Measurements from ENCODE around the gene RMRP. TPM values are rescaled to one million over a fixed set of nuclear protein-coding genes. Genes with fewer than 3 reads are reported as not detected.

The RMRP gene
- total RNA-seq, 1 donor from 2014 or later, result 13,056 TPM

- ATAC-seq (no peak), DNase-seq (ENCODE audit: low spot score) (no peak)
Measured at GRCh38 chr9:35687972-35688557, 30.2 kb upstream of the RMRP start.

DNA sequence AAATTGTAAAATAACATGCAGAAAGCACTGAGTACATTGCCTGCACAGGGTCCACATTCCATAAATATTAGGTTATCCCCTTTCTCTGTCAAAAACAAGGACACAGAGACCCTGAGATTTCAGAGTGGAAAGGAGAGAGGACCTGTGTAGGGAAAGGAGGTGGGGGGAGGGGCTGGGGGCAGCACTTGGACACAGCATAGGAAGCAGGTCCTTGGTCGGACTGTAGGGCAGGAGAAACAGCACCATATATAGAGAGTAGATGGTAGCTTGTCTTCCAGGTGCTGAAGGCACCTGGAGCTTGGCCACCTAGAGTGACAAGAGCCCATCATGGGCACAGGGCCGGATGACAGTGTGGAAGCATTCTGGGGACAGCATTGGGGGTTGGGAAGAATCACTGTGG, 29.5 kb upstream of the RMRP start:
- DNase-seq (ENCODE audit: low spot score), result no peak
- no peak for ATAC-seq

DNA sequence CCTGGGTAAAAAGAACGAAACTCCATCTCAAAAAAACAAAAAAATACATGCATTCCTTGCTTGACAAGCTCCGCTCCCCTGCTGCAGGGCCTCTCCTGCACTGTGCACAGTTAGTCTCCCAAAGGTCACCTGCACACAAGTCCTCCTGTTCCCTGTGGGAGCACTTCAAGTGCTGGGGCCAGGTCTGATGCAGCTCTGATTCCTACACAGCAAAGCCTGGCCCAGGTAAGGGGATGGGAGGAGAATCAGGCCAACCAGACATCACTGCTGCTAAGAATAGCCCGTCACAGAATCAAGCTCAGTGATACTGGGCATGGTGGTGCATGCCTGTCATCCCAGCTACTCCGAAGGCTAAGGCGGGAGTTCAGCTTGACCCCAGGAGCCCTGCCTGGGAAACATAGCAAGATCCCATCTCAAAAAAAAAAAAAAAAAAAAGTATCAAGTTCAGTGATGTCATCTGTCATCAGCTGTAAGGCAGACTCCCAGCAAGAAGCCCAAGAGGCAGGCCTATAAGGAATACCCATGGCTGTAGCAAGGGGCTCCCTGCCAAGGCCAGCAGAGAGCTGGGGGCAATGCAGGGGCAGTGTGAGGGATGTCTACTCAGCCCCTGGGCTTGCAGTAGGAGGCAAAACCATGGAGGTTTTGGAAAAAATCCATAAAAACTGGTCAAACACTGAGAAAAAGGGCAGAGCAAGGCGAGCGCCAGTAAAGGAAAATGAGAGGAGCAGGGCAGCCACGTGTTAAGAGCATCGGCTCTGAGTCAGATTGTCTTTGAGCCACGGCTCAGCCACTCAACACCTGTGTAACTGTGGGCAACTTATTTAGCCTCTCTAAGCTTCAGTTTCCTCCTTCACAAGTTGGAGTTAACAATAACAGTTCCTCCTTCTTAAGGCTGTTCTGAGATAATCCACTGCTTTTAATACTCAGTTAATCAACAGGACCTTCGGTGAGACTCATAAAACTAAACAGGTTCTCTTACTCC, 28.7 kb upstream of the RMRP start:
- ATAC-seq (no peak), DNase-seq (ENCODE audit: low spot score) (no peak)

DNA sequence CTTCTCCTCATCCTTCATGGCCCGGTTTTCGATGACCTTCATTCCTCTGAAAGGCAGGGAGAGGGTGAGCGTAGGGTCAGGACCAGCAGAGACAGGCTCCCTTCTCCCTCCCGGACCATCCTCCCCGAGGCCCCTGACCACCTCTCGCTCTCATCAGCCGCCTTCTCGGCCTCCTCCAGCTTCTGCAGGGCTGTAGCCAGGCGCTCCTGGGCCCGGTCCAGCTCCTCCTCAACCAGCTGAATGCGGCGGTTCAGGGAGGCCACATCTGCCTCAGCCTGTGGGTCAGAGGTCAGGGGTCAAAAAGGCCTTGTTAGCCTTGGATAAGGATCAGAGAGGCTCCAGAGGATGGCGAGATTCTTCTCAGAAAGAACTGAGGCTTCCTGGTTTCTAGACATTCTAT, 27.7 kb upstream of the RMRP start:
- ATAC-seq, result peak; percentile 41
- DNase-seq (ENCODE audit: low spot score), result no peak

DNA sequence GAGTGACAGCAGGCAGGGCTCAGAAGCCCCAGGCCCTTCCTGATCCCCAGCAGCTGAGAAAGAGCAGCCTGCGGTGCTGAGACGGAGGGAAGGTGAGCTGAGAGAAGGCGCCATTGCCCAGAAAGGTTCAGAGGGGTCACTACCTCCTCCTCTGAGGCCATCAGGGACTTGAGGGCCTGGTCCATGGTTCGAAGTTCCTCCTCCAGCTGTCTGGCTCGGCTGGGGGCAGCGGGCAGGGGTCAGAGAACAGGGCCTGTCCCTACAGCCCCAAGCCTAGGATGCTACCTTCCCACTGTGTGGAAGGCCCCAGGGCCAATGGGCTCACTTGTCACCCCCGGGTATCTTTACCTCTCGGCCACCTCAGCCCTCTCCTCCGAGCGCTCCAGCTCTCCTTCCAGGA, 27.1 kb upstream of the RMRP start:
- ATAC-seq (no peak), DNase-seq (ENCODE audit: low spot score) (no peak)

GRCh38 chr9:35683323-35683722, 25.5 kb upstream of the RMRP start:
- no peak for DNase-seq (ENCODE audit: low spot score)

GRCh38 chr9:35682520-35683315, 24.9 kb upstream of the RMRP start:
- DNase-seq (ENCODE audit: low spot score) (no peak), ATAC-seq (no peak)

More at GRCh38 chr9:35683323-35683722, 25.5 kb upstream of the RMRP start:
- ATAC-seq, result no peak

DNA sequence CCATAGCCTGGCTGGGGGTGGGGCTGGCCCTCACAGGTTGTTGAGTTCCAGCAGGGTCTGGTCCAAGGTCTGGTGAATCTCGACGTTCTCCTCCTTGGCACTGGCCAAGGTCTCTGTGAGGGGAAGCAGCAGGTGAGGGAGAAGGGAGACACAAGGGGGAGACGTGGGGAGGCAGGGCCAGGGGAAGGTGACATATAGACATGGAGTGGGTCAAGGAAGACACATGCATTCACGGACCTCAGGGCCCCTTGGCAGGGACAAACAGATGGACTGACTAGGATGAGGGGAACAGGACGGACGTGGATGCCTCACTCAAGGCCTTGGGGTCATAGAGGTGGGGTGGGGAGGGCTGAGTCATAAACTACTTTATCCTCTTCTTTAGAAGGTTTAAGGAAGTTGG, 24.2 kb upstream of the RMRP start:
- ATAC-seq, result no peak

DNA sequence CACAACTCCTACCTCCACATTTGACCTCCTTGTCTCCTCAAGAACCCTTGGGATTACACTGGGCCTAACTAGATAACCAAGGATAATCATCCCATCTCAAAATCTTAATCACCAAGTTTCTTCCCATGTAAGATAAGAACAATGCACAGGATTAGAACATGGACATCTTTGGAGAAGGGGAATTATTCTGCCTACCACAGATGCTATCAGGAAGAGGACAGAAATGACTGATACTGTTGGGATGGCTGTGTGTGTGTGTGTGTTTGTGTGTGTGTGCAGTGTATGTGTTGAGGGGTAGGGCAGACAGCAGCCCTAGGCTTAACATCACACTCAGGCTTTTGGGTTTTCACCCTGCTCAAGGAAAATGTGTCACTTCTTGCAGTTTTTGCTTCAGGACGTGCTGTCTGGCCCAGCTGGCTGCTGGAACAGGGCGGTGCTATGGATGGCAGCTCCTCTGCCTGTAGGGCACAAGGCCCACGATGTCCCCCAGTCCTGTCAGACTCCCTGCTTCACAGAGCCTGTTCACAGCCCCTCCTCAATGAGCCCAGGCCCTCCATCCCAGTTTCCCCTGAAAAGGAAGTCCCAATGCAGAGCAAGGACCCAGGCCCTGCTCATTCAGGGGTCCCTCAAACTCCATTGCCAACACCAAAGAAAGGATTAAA, 23.7 kb upstream of the RMRP start:
- DNase-seq (ENCODE audit: low spot score), result no peak
- no peak for ATAC-seq

More for the DNA sequence above, 24.2 kb upstream of the RMRP start:
- no peak for DNase-seq (ENCODE audit: low spot score)

- no peak for ATAC-seq
- DNase-seq (ENCODE audit: low spot score), result no peak
Measured at GRCh38 chr9:35680331-35681105, 22.7 kb upstream of the RMRP start.

DNA sequence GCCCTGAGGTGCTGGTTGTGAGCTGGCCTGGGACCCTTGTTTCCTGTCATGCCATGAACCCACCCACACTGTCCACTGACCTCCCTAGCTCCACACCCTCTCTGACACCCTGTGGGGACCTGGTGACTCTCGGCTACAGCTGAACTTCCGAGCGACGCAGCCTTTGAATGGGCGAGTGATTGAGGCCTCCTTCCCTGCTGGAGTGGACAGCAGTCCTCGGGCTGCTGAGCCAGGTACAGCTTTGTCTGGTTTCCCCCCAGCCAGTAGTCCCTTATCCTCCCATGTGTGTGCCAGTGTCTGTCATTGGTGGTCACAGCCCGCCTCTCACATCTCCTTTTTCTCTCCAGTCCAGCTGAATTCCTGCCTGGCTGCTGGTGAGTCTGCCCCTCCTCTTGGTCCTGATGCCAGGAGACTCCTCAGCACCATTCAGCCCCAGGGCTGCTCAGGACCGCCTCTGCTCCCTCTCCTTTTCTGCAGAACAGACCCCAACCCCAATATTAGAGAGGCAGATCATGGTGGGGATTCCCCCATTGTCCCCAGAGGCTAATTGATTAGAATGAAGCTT, 22.0 kb upstream of the RMRP start:
- ATAC-seq (no peak), DNase-seq (ENCODE audit: low spot score) (no peak)

- no peak for DNase-seq (ENCODE audit: low spot score)
Measured at GRCh38 chr9:35679091-35679490, 21.3 kb upstream of the RMRP start.

GRCh38 chr9:35675732-35676392, 18.0 kb upstream of the RMRP start:
- DNase-seq (ENCODE audit: low spot score), result no peak
- peak; percentile 61 for ATAC-seq

More at GRCh38 chr9:35679091-35679490, 21.3 kb upstream of the RMRP start:
- ATAC-seq, result no peak

- no peak for DNase-seq (ENCODE audit: low spot score)
- ATAC-seq, result no peak
Measured at GRCh38 chr9:35675204-35675603, 17.4 kb upstream of the RMRP start.

GRCh38 chr9:35674025-35674361, 16.2 kb upstream of the RMRP start:
- no peak for ATAC-seq
- DNase-seq (ENCODE audit: low spot score), result no peak

DNA sequence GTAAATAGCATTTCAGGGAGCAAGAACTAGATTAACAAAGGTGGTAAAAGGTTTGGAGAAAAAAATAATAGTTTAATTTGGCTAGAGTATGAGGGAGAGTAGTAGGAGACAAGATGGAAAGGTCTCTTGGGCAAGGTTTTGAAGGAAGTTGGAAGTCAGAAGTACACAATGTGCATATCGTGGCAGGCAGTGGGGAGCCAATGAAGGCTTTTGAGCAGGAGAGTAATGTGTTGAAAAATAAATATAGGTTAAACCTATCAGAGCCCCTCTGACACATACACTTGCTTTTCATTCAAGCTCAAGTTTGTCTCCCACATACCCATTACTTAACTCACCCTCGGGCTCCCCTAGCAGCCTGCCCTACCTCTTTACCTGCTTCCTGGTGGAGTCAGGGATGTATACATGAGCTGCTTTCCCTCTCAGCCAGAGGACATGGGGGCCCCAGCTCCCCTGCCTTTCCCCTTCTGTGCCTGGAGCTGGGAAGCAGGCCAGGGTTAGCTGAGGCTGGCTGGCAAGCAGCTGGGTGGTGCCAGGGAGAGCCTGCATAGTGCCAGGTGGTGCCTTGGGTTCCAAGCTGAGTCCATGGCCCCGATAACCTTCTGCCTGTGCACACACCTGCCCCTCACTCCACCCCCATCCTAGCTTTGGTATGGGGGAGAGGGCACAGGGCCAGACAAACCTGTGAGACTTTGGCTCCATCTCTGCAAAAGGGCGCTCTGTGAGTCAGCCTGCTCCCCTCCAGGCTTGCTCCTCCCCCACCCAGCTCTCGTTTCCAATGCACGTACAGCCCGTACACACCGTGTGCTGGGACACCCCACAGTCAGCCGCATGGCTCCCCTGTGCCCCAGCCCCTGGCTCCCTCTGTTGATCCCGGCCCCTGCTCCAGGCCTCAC, 15.6 kb upstream of the RMRP start, which contains the start of gene CA9:
Gene CA9, plus strand, starts transcription at position 797 of the 893 bp plus-strand sequence. Its CDS starts 32 bp downstream, at position 829.
- peak; percentile 32 for ATAC-seq
- no peak for DNase-seq (ENCODE audit: low spot score)

GRCh38 chr9:35669331-35670145, 11.7 kb upstream of the RMRP start:
- ATAC-seq (peak; percentile 79), DNase-seq (ENCODE audit: low spot score) (peak; percentile 80)

Measured in left lobe of liver (tissue), 2 donors.